Lower leg skin (tissue), 3 donors: ENCODE data around the gene CPSF4L.

ENCODE experiments used
- POLR2A ChIP-seq, 2 donors: fragments of 450-650 bp; IDR thresholded peaks; one replicate each; pipeline ENCODE4 v1.6.1; 2016 to 2017; ENCODE audit warnings: antibody characterized with exemption in 2 of 2, mild to moderate bottlenecking in 1 of 2, moderate library complexity in 1 of 2
- TF ChIP-seq, protein P1 (sequence below), 3 donors: fragments of 450-650 bp; IDR thresholded peaks; one replicate each; pipeline ENCODE4 v1.5.1; 2016; ENCODE audit warnings: antibody characterized with exemption in 3 of 3, mild to moderate bottlenecking in 3 of 3, moderate library complexity in 2 of 3

DNA sequence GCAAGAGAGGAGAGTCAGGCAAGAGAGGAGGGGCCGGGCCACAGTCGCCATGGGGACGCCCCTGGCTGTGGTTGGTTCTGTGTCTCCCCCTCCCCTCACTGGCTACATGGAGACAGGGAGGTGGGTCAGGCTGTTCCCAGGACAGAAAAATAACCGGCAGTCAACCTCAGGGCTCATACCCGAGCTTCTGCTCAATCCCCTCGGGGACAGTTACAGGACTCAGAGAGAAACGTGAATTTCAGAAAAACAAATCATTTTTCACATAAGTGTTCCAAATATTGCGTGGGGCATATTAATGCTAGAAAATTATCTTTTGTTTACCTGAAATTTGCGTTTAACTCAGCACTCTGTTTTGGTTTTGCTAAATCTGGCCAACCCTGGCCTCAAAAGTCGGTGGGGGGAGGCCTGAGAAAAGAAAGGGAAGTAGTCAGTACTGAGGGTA, 22.2 kb upstream of the CPSF4L start:
- TF ChIP-seq, protein P1, sequence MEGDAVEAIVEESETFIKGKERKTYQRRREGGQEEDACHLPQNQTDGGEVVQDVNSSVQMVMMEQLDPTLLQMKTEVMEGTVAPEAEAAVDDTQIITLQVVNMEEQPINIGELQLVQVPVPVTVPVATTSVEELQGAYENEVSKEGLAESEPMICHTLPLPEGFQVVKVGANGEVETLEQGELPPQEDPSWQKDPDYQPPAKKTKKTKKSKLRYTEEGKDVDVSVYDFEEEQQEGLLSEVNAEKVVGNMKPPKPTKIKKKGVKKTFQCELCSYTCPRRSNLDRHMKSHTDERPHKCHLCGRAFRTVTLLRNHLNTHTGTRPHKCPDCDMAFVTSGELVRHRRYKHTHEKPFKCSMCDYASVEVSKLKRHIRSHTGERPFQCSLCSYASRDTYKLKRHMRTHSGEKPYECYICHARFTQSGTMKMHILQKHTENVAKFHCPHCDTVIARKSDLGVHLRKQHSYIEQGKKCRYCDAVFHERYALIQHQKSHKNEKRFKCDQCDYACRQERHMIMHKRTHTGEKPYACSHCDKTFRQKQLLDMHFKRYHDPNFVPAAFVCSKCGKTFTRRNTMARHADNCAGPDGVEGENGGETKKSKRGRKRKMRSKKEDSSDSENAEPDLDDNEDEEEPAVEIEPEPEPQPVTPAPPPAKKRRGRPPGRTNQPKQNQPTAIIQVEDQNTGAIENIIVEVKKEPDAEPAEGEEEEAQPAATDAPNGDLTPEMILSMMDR (IDR thresholded peaks at IDR 0.05), result no peak
- TF ChIP-seq POLR2A (IDR thresholded peaks at IDR 0.05), result no peak
